ENCODE measurements around the gene MYPOP. TPM values are rescaled to one million over a fixed set of nuclear protein-coding genes. Genes with fewer than 3 reads are reported as not detected.
A peak's percentile ranks its signal among the peaks of the same experiment; 100 is the strongest.

The MYPOP gene
- total and polyA plus RNA-seq, 4 donors, result 0.70 to 3.0 (median 1.3) TPM

- Histone ChIP-seq H3K36me3 (ENCODE audit: control insufficient read depth in 4 of 4, insufficient read depth in 3 of 4, low read depth in 1 of 4, low read length in 3 of 4) (no peaks in the 10 kb centered on the region), H3K27me3 (ENCODE audit: control insufficient read depth in 4 of 4, insufficient read depth in 4 of 4, low read length in 3 of 4) (no peaks in the 10 kb centered on the region), H3K4me3 (ENCODE audit: low read depth in 1 of 3, low read length in 3 of 3) (no peak overlapping the region), H3K4me1 (ENCODE audit: control insufficient read depth in 4 of 4, insufficient read depth in 4 of 4, low read length in 3 of 4) (peaks cover 21 to 73% (median 44%) of the 10 kb centered on the region in 4 donors), H3K9ac (ENCODE audit: low read depth in 1 of 2, low read length in 2 of 2) (peak overlapping the region; percentile 85 to 87), H3K27ac (ENCODE audit: low read depth in 1 of 2, low read length in 2 of 2) (peak overlapping the region; percentile 92 to 96), H3K9me3 (ENCODE audit: control insufficient read depth in 4 of 4, low read length in 3 of 4) (no peaks in the 10 kb centered on the region)
- TF ChIP-seq ZBTB33 (IDR thresholded peaks at IDR 0.05) (no peak), MAX (IDR thresholded peaks at IDR 0.05) (no peak), SP1 (IDR thresholded peaks at IDR 0.05) (no peak), HNF4A (conservative IDR thresholded peaks at IDR 0.05) (no peak), TAF1 (conservative IDR thresholded peaks at IDR 0.05) (no peak), RXRA (IDR thresholded peaks at IDR 0.05) (no peak)
- DNase-seq (ENCODE audit: low spot score), result no peak
- WGBS, result 32% methylated on average over 8 of the region's 8 CpGs
These were observed 23.4 kb downstream of the MYPOP start for GRCh38 chr19:45879055-45879454.

- Histone ChIP-seq H3K9ac (ENCODE audit: low read depth in 1 of 2, low read length in 2 of 2) (peak overlapping the region; percentile 85 to 87), H3K36me3 (ENCODE audit: control insufficient read depth in 4 of 4, insufficient read depth in 3 of 4, low read depth in 1 of 4, low read length in 3 of 4) (no peaks in the 10 kb centered on the region), H3K9me3 (ENCODE audit: control insufficient read depth in 4 of 4, low read length in 3 of 4) (no peaks in the 10 kb centered on the region), H3K4me1 (ENCODE audit: control insufficient read depth in 4 of 4, insufficient read depth in 4 of 4, low read length in 3 of 4) (peaks cover 18 to 74% (median 45%) of the 10 kb centered on the region in 4 donors), H3K4me3 (ENCODE audit: low read depth in 1 of 3, low read length in 3 of 3) (peak overlapping the region in 1 of 3 donors; percentile 29), H3K27me3 (ENCODE audit: control insufficient read depth in 4 of 4, insufficient read depth in 4 of 4, low read length in 3 of 4) (no peaks in the 10 kb centered on the region), H3K27ac (ENCODE audit: low read depth in 1 of 2, low read length in 2 of 2) (peak overlapping the region; percentile 92 to 96)
- TF ChIP-seq NR2F2 (IDR thresholded peaks at IDR 0.05) (no peak), RXRA (IDR thresholded peaks at IDR 0.05) (peak; percentile 77 to 94), ZBTB33 (IDR thresholded peaks at IDR 0.05) (peak; percentile 78), TAF1 (conservative IDR thresholded peaks at IDR 0.05) (no peak), FOXA1 (IDR thresholded peaks at IDR 0.05) (peak; percentile 97), GABPA (IDR thresholded peaks at IDR 0.05 in 1 of 2, conservative IDR thresholded peaks at IDR 0.05 in 1 of 2) (peak in 1 of 2 donors; percentile 58), ATF3 (IDR thresholded peaks at IDR 0.05) (peak; percentile 67), HNF4A (conservative IDR thresholded peaks at IDR 0.05) (peak in 1 of 2 donors; percentile 78), SP1 (IDR thresholded peaks at IDR 0.05) (peak; percentile 85), FOXA2 (IDR thresholded peaks at IDR 0.05) (peak; percentile 93), JUND (IDR thresholded peaks at IDR 0.05) (peak in 1 of 2 donors; percentile 89), HNF4G (IDR thresholded peaks at IDR 0.05) (no peak), CTCF (IDR thresholded peaks at IDR 0.05; ENCODE audit: low read depth, low read length, missing input control) (no peak), MAX (IDR thresholded peaks at IDR 0.05) (peak; percentile 91), REST (IDR thresholded peaks at IDR 0.05) (peak; percentile 86), EGR1 (IDR thresholded peaks at IDR 0.05; ENCODE audit: low read depth in 2 of 2) (peak; percentile 18 to 87), RAD21 (IDR thresholded peaks at IDR 0.05) (peak; percentile 14 to 57), YY1 (IDR thresholded peaks at IDR 0.05) (peak; percentile 81)
- 34% methylated on average over 11 of the region's 11 CpGs for WGBS
- DNase-seq (ENCODE audit: low spot score), result no peak
These were observed 24.2 kb downstream of the MYPOP start for GRCh38 chr19:45878043-45878794.
